ENCODE data around the gene FAM13A. TPM values are rescaled to one million over a fixed set of nuclear protein-coding genes. Genes with fewer than 3 reads are reported as not detected.

Gene FAM13A
- total and polyA plus RNA-seq, 9 of the 15 experiments (the other 6 are each of a cell fraction or from before 2014, with no cell fraction given), result 11.3 to 23.3 (median 14.7) TPM

DNA sequence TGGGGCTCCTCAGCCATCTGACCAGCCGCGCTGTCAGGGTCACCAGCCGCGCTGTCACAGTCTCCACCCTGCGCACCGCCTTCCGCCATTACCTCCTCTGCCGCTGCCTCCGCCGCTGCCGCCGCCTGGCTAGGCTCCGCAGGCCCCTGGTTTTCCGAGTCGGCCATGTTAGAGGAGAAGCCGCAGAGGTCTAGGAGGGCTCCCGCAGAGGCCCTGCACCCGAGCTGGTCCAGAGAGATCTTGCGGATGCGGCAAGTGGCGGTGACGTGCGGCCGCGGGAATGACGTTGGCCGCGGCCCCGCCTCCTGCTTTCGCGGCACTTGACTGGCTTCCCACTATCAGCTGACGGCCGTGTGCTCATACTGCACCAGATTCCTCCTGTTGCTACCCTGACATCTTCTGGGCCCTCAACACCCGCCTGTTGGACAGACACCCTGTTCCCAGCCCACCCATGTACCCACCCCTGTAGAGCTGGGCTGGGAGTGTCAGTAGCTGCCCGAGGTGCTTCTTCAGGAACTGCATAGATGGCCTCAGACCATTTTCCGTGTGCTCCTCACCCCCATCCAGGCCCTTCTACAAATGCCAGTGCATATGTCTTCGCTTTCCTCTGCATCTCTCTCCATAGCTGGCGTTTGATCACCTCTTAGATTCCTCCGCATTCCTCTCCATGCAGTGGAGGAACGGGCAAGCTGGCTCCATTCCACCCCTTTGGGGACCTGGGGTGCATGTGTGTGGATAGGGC lies 359.2 kb downstream of the FAM13A start, which contains the start of gene NAP1L5 (continued):
- TF ChIP-seq ZNF274 (IDR thresholded peaks at IDR 0.05; ENCODE audit: borderline replicate concordance, low read depth, low read length), result no peak
- TF ChIP-seq ZNF316 (IDR thresholded peaks at IDR 0.05), result no peak
- peak; percentile 41; the same call in 1 of the 2 replicates for TF ChIP-seq RAD51 (IDR thresholded peaks at IDR 0.05; ENCODE audit: borderline replicate concordance, low read depth)
- TF ChIP-seq, protein P1, sequence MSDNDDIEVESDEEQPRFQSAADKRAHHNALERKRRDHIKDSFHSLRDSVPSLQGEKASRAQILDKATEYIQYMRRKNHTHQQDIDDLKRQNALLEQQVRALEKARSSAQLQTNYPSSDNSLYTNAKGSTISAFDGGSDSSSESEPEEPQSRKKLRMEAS (CRISPR knock-in tag; IDR thresholded peaks at IDR 0.05), result peak; percentile 9; the same call in 1 of the 2 replicates
- no peak for TF ChIP-seq ZNF121 (CRISPR knock-in tag; conservative IDR thresholded peaks at IDR 0.05)
- TF ChIP-seq, protein P2, sequence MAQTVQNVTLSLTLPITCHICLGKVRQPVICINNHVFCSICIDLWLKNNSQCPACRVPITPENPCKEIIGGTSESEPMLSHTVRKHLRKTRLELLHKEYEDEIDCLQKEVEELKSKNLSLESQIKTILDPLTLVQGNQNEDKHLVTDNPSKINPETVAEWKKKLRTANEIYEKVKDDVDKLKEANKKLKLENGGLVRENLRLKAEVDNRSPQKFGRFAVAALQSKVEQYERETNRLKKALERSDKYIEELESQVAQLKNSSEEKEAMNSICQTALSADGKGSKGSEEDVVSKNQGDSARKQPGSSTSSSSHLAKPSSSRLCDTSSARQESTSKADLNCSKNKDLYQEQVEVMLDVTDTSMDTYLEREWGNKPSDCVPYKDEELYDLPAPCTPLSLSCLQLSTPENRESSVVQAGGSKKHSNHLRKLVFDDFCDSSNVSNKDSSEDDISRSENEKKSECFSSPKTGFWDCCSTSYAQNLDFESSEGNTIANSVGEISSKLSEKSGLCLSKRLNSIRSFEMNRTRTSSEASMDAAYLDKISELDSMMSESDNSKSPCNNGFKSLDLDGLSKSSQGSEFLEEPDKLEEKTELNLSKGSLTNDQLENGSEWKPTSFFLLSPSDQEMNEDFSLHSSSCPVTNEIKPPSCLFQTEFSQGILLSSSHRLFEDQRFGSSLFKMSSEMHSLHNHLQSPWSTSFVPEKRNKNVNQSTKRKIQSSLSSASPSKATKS (CRISPR knock-in tag; IDR thresholded peaks at IDR 0.05), result no peak
- TF ChIP-seq SMARCB1 (IDR thresholded peaks at IDR 0.05; ENCODE audit: insufficient read length, low read depth), result no peak
- TF ChIP-seq, protein P3, sequence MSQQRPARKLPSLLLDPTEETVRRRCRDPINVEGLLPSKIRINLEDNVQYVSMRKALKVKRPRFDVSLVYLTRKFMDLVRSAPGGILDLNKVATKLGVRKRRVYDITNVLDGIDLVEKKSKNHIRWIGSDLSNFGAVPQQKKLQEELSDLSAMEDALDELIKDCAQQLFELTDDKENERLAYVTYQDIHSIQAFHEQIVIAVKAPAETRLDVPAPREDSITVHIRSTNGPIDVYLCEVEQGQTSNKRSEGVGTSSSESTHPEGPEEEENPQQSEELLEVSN (IDR thresholded peaks at IDR 0.05; ENCODE audit: borderline replicate concordance in 1 of 2, extremely low read depth in 1 of 2, insufficient read depth in 1 of 2, insufficient read length in 1 of 2, low read depth in 1 of 2, low read length in 1 of 2, poor library complexity in 1 of 2, severe bottlenecking in 1 of 2), result peak; percentile 37 to 57
- TF ChIP-seq NKRF (IDR thresholded peaks at IDR 0.05; ENCODE audit: borderline replicate concordance), result no peak
- no peak for TF ChIP-seq SRSF1 (IDR thresholded peaks at IDR 0.05; ENCODE audit: low read depth, low read length)
- TF ChIP-seq NELFE (IDR thresholded peaks at IDR 0.05; ENCODE audit: insufficient read depth, insufficient read length), result no peak
- TF ChIP-seq ZNF551 (CRISPR knock-in tag; IDR thresholded peaks at IDR 0.05), result no peak
- no peak for TF ChIP-seq NCOA6 (IDR thresholded peaks at IDR 0.05)
- TF ChIP-seq, protein P4, sequence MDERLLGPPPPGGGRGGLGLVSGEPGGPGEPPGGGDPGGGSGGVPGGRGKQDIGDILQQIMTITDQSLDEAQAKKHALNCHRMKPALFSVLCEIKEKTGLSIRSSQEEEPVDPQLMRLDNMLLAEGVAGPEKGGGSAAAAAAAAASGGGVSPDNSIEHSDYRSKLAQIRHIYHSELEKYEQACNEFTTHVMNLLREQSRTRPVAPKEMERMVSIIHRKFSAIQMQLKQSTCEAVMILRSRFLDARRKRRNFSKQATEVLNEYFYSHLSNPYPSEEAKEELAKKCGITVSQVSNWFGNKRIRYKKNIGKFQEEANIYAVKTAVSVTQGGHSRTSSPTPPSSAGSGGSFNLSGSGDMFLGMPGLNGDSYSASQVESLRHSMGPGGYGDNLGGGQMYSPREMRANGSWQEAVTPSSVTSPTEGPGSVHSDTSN (CRISPR knock-in tag; IDR thresholded peaks at IDR 0.05; ENCODE audit: low read depth), result no peak
- TF ChIP-seq, protein P4 (tag; conservative IDR thresholded peaks at IDR 0.05; ENCODE audit: low read depth), result no peak
- TF ChIP-seq, protein P5, sequence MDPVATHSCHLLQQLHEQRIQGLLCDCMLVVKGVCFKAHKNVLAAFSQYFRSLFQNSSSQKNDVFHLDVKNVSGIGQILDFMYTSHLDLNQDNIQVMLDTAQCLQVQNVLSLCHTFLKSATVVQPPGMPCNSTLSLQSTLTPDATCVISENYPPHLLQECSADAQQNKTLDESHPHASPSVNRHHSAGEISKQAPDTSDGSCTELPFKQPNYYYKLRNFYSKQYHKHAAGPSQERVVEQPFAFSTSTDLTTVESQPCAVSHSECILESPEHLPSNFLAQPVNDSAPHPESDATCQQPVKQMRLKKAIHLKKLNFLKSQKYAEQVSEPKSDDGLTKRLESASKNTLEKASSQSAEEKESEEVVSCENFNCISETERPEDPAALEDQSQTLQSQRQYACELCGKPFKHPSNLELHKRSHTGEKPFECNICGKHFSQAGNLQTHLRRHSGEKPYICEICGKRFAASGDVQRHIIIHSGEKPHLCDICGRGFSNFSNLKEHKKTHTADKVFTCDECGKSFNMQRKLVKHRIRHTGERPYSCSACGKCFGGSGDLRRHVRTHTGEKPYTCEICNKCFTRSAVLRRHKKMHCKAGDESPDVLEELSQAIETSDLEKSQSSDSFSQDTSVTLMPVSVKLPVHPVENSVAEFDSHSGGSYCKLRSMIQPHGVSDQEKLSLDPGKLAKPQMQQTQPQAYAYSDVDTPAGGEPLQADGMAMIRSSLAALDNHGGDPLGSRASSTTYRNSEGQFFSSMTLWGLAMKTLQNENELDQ (CRISPR knock-in tag; IDR thresholded peaks at IDR 0.05; ENCODE audit: borderline replicate concordance), result no peak

All from K562 (cell line).